Glomerular visceral epithelial cell (primary cell): ENCODE results near the gene P3H1.
"Not testable (repeated sequence)": the region's sequence is repeated elsewhere in the genome, so short reads cannot be mapped to it uniquely, and the experiment has no call there.

Source experiments
- DNase-seq: peaks from one replicate; pipeline ENCODE4 v3.0.0-alpha.2; 2016; ENCODE audit errors: extremely low spot score

Gene P3H1

DNA sequence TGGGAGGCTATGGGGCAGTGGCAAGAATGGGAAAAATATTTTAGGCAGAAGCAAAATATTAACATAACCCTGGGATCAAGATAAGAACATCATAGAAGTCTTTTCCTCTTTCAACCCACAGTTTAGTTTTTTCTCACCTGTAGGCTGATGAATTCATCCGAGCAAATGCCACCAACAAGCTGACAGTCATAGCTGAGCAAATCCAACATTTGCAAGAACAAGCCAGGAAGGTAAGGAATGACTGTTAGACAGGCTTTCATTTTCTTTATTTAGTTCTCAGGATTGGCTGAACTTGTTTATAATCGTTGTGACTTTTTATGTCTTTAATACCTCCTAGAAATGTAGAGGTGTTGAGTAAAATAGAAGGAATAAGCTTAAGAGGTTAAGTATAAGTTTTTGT, 6.6 kb upstream of the P3H1 start:
- DNase-seq: no peak

DNA sequence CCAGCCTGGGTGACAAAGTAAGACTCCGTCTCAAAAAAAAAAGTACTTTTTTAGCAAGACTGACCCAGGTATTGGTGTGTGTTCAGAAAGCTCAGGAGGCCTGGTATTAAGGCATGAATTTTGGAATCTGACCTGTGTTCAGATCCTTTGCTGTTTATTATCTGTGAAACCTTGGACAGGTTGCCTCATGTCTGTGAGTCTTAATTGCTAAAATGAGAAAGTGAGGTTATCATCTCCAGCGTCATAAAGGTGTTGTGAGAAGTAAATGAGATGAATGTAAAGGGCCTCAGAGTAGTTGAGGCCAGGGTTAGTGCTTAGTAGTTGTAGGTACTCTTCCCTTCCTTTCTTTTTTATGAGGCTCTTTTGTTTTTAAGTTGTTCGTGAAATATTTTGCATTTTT, 3.0 kb upstream of the P3H1 start:
- no peak for DNase-seq

DNA sequence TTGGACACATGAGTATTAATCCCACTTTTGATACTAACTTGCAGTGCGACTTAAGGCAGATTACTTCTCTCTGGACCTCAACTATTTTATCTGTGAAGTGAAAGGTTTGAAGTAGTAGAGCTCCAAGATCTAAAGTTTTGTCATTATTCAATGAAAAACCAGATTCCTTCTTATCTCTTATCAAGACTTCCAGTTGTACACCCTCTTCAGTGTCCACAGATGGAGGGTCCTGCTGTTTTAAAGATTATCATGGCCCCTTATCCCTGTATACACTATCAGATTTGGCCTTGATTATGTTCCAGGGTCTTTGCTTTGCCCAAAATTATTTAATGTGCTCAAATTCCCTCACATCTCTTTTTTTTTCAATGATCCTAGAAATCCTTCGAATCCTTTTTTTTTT, 1.3 kb upstream of the P3H1 start:
- no peak for DNase-seq

DNA sequence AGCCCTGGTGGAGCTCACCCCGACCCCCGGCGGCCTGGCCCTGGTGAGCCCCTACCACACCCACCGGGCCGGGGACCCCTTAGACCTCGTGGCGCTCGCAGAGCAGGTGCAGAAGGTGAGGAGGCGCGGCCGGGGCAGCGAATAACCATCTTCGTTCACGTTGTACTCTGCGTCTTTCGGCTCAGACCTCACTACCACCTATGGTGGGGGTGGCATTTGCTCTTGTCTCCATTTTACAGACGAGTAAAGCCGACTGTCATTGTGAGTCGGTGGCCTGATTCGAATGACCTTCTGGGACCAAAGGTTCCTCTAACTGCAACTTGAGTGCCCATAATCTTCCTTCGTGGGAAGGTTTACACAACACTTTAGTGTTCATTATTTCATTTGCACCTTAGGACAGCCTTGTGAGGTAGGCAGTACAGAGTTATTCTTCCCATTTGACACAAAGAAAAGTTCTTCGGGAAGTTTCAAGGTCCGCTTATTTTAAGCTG, 727 bp upstream of the P3H1 start:
- no peak for DNase-seq

DNA sequence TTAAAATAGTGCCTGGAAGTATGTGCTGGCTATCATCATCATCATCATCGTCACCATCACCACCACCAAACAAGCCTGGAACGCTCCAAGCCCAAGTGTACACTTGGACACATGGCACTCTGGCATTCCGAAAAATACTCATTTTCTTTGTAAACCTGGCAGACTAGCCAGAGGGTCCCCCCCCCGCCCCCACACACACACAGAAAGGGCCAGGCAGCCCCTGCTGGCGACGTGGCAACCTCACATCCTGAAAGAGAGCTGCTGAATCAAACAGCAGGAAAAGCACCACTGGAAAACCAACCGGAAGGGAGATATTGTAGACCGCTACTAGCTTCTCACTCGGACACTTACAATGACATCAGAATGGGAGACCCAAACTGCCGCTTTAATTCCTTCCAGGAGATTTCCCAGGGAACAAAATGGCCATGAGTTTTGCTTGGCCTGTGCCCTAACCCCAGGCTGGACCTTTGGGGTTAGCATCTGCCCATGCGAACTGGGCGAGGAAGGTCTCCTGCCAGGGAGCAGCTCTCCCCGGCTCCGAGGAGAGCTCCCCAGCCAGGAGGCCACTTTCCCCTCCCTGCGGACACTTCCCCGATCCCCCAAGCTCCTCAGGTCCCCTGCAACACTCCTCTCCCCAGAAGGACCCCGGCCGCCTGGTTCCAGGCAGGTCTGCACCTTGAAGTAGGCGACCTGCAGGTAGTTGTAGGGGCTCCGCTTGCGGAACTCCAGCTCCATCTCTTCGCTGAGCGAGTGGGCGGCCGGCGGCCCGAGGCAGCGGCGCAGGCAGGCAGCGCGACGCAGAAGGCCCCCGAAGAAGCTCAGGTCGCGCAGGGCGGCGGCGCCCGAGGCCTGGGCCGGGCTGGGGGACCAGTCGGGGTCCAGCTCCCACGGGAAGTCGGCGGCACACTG, 742 bp downstream of the P3H1 start:
- DNase-seq: peak; percentile 83

DNA sequence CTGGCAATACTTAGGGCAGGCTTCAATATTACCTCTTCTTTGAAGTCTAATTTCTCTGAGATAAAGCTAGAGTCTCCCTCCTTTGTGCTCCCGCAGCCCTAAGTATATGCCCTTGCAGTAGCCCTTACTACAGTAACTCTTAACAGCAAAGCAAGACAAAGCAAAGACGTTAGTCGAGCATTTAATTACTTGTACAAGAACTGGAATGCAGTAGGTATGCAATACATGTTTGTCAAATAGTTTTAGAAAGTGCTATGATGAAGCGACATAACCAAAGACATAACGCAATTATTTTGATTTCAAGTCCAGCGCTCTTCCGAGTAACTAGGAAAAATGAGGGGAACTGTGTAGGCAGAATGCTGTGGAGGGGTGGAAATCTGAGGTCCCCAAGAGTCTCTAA, 1.6 kb downstream of the P3H1 start:
- DNase-seq: no peak

DNA sequence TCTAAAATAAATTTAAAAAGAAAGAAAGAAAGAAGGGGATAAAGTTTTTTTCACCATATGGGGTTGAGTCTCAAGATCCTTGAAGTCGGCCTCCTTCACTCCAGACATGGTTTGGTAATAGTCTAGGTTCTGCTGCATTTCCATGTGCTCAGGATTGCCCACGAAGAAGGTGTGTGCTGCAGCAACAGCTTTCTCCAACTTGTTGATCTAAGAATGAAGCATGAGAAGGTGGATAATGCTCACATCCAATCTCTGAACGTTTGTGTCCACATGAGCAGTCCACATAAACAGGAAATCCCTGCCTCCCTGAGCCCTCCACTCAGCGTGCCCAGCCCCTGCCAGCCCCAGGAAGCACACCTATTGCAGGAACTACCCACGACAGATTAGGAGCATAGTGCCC, 4.6 kb downstream of the P3H1 start:
- no peak for DNase-seq

DNA sequence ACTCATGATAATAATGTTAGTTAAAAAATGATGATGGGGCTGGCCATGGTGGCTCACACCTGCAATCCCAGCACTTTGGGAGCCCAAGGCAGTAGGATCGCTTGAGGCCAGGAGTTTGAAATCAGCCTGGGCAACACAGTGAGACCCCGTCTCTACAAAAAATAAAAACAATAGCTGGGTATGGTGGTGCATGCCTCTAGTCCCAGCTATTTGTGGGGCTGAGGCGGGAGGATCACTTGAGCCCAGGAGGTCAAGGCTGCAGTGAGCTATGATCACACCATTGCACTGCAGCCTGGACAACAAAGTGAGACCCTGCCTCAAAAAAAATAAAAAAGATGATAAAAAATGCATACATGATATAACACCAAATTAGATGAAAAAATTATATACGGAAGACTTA, 5.3 kb downstream of the P3H1 start:
- DNase-seq: no peak

DNA sequence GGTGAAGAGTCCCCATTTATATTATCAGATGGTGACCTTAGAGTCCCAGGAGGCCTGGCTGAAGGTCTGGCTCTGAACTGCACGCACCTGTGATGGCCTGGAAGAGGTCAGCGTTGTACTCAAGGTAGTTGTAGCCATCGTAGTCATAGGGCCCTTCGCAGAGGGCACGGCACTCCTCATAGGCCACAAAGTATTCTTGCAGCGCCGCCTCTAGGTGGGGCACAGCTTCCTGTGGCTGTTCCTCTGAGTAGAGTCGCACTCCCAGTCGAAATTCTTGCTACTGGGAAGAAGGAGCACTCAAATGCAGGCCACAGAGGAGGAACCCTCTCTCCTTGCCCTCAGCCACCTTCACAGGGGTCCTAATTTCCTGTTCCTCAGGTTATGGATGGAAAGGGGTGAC, 7.7 kb downstream of the P3H1 start:
- no peak for DNase-seq

DNA sequence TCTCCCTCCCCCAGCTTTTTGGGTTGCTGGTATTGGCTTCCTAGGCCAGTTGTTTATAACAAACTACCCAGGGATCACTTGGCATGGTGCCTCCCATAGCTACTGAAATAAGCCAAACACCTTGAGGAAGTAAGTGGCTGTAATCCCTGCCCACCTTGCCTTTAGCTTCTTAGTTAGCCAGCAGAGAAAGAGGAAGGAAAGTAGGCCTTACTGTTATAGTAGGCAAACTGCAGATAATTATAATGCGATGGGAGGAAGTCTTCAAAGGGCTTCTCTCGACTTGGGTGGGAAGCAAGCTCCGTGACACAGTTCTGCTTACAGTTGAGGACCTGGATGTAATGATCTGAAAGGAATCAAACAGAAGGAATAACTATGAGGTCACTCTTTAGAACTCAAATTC, 8.2 kb downstream of the P3H1 start:
- no peak for DNase-seq

DNA sequence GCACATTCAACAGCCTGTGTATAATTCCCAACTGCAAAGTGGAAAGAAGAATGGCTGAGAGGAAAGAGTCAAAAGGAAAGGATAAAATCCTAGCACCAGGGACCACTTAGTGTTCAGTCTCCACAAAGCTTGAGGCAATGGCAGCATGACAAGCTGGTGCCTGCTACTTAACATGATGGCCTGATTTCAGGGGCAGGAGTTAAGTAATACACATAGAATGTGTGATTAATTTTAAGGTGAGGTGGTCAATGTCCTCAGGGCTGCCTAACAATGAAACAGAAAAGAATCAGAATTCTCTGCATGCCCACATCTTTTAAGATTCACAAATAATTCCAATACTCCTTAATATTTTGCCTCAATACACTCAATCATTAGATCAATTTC, 8.9 kb downstream of the P3H1 start:
- DNase-seq: no peak

DNA sequence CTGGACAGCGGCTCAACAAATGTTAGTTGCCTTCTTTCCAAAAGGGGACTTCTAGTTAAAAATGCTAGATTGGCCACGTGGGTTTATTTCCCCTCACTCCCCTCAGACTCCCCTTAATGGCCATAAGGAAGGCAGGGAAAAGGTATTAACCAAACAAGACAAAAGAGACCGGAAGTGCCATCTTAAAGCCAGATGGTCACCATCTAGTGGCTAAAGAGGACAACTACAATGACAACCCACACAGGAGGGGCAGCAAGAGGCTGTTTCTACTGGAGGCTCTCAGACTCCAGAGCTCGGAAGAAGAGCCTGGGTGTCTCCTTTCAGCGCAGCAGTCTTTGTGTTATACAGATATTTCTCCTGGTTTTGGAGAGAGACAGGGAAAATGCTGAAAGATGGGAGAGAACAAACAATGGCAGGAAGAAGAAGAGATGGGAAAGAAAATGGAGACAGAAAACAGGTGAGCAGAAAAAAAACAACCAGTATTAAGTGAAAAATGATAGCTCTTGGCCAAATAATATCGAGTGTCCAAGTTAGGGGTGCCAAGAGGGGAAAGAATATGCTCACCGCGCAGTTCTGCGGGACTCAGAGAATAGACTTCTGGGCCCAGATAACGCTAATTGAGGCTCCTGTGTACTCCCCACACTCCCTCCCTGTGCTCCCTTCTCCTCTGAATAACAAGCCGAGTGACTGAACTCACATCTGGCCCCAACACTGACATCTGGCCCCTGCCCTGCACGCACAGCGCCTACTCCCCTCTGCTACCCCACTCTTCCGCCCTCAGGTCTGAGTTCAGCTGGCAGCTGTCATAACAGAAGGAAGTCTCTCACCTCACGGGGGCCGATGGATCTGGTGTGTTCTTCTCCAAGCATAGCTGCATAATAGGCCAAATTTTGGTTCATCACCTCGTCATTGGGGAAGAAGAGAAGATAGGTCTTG, 9.6 kb downstream of the P3H1 start:
- peak; percentile 62 for DNase-seq

DNA sequence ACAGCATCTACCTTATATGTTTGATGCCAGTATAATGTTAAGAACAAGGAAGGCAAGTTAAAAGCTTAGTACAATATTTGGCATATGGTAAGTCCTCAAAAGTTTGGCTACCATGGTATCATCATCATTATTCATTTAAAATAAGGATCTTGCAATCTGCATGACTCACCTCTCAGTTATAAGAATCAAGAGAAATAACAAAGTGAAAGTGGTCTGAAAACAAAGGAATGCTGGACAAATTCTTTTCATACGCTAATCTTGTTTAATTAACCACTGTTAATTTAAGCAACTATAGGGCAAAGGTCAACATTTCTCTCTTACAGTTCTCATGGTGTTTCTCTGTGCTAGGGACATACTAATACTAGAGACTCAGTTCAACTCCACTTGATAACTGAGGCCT, 13.8 kb downstream of the P3H1 start:
- DNase-seq: no peak

DNA sequence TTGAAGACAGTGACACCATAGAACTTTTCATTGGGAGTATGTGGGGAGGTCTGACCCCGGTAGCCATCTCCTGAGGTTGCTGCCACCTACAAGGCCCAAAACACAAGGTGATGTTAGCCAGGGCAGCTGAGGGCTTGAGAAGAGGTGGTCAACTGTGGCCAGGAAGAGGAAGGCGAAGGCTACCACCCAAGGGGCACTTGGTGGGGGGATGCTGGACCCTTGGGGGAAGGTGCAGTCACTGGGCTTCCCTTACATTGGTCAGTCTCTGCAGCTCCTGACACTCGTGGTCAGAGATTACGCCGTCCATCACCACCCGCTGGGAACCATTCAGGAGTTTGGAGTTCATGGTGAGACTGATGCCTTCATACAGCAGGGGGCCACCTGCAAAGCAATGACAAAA, 14.5 kb downstream of the P3H1 start:
- DNase-seq: no peak

DNA sequence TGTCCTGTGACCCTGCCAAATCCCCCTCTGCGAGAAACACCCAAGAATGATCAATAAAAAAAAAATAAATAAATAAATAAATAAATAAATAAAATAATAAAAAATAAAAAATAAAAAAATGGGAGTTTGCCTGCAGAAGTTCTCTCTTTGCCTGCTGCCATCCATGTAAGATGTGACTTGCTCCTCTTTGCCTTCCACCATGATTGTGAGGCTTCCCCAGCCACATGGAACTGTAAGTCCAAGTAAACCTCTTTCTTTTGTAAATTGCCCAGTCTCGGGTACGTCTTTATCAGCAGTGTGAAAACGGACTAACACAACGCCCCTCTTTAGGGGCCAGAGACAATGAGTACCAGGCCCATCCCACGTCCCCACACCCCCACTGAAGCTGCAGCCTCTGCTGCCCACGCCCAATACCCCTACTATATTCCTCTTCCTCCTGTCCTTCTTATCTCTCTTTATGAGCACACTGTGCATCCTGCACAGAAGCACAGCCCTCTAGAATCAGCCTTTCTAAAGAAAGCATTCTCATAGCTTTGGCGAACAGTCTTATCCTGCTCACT, 15.2 kb downstream of the P3H1 start:
- DNase-seq: not testable (repeated sequence)

DNA sequence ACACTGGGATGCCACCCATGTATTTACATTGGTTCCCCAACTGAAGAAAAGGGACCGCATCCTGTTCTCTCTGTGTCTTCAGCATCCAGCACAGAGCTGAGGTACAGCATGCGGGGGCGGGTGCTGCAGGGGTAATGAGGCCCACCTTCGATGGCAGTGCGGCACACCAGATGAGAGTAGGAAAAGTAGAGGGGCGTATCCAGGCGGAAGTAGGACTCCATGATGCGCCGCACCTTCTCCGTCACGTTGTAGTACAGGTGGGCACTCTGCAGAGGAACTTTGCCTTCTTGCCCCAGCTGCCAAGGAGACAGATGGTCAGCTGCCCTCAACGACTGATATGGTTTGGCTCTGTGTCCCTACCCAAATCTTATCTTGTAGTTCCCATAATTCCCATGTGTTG, 16.8 kb downstream of the P3H1 start:
- DNase-seq: no peak

DNA sequence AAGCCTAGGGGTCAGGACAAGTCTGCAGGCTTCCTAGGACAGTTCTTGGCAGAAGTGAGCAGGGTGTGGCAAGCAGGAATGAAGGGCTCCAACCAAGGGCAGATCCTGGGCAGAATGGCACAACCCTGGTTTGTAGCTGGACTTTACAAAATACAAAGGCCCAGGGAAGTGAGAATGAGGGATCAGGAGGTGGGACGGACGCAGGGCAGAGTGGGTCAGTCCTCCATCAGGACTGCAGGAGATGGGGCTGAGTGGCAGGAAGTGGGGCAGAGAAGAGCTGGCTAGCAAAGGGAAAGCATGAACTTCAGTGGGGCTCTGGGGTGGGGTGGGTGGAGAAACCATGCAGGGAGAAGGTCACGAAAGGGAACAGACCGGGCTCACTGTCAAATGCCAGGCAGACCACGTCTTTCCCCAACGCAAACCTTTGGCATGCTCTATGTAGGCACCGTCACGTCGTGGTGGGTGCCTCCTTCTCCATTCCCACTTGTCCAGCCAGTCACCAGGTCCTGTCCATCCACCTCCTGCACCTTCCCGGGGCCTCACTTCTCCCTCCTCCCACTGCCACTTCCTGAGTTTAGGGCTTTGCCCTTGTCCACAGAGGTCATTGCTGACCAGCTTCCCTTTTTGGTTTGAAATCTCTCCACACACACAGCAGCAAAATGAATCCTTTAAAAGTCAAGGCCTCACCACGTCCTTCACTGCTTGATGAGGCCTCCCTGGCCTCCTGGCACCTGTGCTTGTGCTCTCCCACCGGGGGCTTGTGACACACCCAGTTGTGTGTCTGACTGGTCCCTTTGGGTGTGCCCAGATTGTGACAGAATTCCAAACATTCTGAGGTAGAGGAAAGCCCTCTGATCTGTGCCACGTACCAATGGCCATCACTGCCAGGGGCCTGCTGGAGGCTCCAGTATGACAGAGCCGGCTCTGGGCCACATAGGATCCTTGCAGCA, 18.1 kb downstream of the P3H1 start:
- DNase-seq: no peak

DNA sequence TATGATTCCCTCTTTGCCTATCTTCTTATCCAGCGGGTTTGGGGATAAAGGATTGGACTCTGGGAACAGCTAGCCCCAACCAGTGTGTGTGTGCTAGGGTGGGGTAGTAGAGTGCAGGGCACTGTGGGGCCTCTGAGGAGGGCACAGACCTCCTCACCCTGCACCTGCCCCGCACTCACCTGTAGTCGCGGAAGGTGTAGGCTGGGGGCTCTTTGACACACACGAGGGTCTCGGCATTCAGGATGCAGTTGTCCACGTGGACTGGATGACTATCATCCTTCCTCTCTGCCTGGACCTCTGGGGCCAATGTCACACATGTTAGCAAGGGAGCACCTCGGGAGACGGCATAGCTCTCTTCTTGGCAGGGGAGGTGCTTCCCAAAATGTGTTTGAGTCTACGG, 18.8 kb downstream of the P3H1 start:
- DNase-seq: no peak

DNA sequence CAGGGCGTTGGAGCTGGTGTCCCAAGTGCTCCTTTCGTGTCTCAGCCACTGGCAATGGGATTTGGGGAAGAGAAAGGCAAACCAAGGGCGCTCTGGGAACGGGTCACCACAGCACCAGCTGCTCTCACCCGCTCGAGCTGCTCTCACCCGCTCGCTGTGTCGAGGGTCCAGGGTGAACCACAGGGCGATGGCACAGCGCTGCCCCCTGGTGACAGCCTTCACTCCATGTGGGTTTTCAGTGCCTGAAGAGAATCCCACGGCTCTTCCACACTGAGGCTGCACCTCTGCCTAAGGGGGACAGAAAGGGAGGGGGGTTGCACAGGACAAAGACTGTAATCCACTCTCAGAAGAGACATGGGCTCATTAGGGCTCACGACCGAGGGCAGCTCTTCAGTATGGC, 19.7 kb downstream of the P3H1 start:
- DNase-seq: peak; percentile 25

DNA sequence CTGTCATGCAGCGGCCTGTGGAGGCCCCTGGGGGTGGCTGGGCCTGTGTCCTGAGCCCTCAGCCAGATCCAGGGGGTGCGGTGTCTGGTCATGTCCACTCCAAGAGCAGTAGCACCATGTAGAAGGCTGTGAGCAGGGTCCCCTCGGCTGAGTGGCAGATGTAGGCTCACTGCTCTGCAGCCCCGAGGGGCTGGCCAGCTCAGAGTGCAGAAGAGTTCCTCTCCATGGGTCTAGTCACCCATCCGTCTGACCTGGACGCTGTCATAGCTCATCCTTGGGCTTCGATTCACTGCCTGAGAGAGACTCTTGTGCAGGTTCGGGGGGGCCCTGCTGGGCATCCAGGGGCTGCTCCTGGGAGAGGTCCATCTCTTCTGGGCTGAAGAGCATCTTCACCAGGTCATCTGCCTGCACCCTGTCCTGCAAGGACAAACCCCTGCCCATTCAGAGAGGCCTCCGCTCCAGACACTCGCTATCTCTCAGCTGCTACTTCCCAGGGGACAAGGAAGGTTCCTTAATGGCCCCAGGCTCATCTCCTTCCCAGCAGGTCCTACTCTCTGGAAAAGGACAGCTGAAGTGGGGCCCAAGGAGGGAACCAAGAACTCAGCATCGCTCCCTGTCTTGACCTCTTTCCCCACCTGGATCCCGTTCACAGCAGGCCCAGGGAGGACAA, 20.3 kb downstream of the P3H1 start:
- no peak for DNase-seq

DNA sequence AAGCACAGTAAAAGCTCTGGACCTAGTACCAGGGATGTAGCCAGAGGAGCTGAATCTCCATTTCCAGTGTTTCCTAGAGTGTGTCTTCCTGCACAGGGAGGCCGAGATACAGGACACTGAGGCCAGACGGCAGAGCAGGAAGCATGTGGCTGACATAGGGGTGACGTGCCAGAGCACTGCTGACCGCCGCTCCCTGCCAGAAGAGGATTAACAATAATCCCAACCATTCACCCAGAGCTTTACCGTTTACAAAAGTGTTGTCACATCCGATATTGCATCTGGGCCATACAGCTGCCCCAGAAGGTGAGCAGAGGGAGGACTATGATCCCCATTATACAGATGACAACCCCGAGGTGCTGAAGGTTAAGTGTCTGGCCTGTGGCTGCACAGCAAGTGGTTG, 21.0 kb downstream of the P3H1 start:
- no peak for DNase-seq
